HepG2 (cell line): ENCODE measurements around the gene PA2G4. TPM values are rescaled to one million over a fixed set of nuclear protein-coding genes. Genes with fewer than 3 reads are reported as not detected.

Source experiments
- ATF7-NPFF ChIP-seq: sonication (generic); formaldehyde crosslinking; IDR thresholded peaks from 2 replicates; pipeline ENCODE4 v1.8.1; 2023; ENCODE audit warnings: mild to moderate bottlenecking, low read depth, missing genetic modification reagents, moderate library complexity
- FOXA1 ChIP-seq, 2 experiments: fragments of 450-650 bp in 1 of 2; sonication (generic) in 1 of 2; formaldehyde crosslinking in 1 of 2; IDR thresholded peaks; 2 replicates each; pipeline versions ENCODE4 v1.4.0 to v1.6.1; 2016 to 2020; ENCODE audit warnings: missing genetic modification reagents in 1 of 2
- FOXK1 ChIP-seq: sonication (generic); formaldehyde crosslinking; IDR thresholded peaks from 2 replicates; pipeline ENCODE4 v1.4.0; 2020; ENCODE audit warnings: low read depth, missing genetic modification reagents, borderline replicate concordance
- FOXP1 ChIP-seq, 2 experiments: fragments of 450-650 bp in 1 of 2; IDR thresholded peaks; 2 replicates each; pipeline ENCODE4 v1.6.1; 2017 to 2018; ENCODE audit warnings: antibody characterized with exemption in 1 of 2
- GLI4 ChIP-seq: sonication (generic); formaldehyde crosslinking; IDR thresholded peaks from 2 replicates; pipeline ENCODE4 v1.5.1; 2020; ENCODE audit warnings: missing genetic modification reagents, mild to moderate bottlenecking, moderate library complexity, borderline replicate concordance
- HNF4G ChIP-seq, 2 experiments: sonication (generic) in 1 of 2; formaldehyde crosslinking in 1 of 2; IDR thresholded peaks; 2 replicates each; pipeline versions ENCODE4 v1.4.0 to v1.6.1; 2011 to 2020; ENCODE audit warnings: borderline replicate concordance in 2 of 2, low read depth in 2 of 2, mild to moderate bottlenecking in 2 of 2, low read length in 1 of 2, missing genetic modification reagents in 1 of 2, moderate library complexity in 1 of 2
- MAF1 ChIP-seq: sonication (generic); formaldehyde crosslinking; IDR thresholded peaks from 2 replicates; pipeline ENCODE4 v1.5.0; 2020; ENCODE audit warnings: missing genetic modification reagents, borderline replicate concordance
- MED13 ChIP-seq: sonication (generic); formaldehyde crosslinking; IDR thresholded peaks from 2 replicates; pipeline ENCODE4 v1.5.0; 2020; ENCODE audit warnings: missing genetic modification reagents
- NFKB2 ChIP-seq: sonication (generic); formaldehyde crosslinking; IDR thresholded peaks from 2 replicates; pipeline ENCODE4 v1.4.0; 2020; ENCODE audit warnings: missing genetic modification reagents, borderline replicate concordance
- RNF2 ChIP-seq: fragments of 450-650 bp; conservative IDR thresholded peaks from 2 replicates; pipeline ENCODE4 v1.6.1; 2016; ENCODE audit warnings: low read depth
- SSRP1 ChIP-seq: IDR thresholded peaks from 2 replicates; pipeline ENCODE4 v1.6.1; 2016; ENCODE audit warnings: control low read depth
- TEF ChIP-seq: sonication (generic); formaldehyde crosslinking; IDR thresholded peaks from 2 replicates; pipeline ENCODE4 v1.5.0; 2020; ENCODE audit warnings: missing genetic modification reagents
- ZBTB25 ChIP-seq: IDR thresholded peaks from 2 replicates; pipeline ENCODE4 v1.6.1; 2018; ENCODE audit warnings: missing genetic modification reagents
- ZNF12 ChIP-seq: sonication (generic); formaldehyde crosslinking; IDR thresholded peaks from 2 replicates; pipeline ENCODE4 v1.5.0; 2020; ENCODE audit warnings: missing genetic modification reagents
- ZNF296 ChIP-seq: sonication (generic); formaldehyde crosslinking; conservative IDR thresholded peaks from 2 replicates; pipeline ENCODE4 v1.5.0; 2020; ENCODE audit warnings: mild to moderate bottlenecking, missing genetic modification reagents
- ZNF335 ChIP-seq: sonication (generic); formaldehyde crosslinking; IDR thresholded peaks from 2 replicates; pipeline ENCODE4 v1.4.0; 2020; ENCODE audit warnings: missing genetic modification reagents
- ZNF367 ChIP-seq: sonication (generic); formaldehyde crosslinking; IDR thresholded peaks from 2 replicates; pipeline ENCODE4 v1.4.0; 2020; ENCODE audit warnings: missing genetic modification reagents, borderline replicate concordance
- ZNF850 ChIP-seq: sonication (generic); formaldehyde crosslinking; conservative IDR thresholded peaks from 2 replicates; pipeline ENCODE4 v1.9.0; 2021; ENCODE audit warnings: mild to moderate bottlenecking, missing genetic modification reagents
- ZSCAN29 ChIP-seq: sonication (generic); formaldehyde crosslinking; conservative IDR thresholded peaks from 2 replicates; pipeline ENCODE4 v1.4.0; 2020; ENCODE audit warnings: mild to moderate bottlenecking, missing genetic modification reagents
- polyA plus RNA-seq, 8 experiments: library from polyadenylated mRNA; depleted of rRNA in 3 of 8; stranded (reverse) in 7 of 8; unstranded in 1 of 8; fragments of >200 nt; fragmentation: Illumina TruSeq in 4 of 8; extraction: Trizol in 4 of 8; gene quantifications; 2 replicates each; pipeline versions ENCODE4 v1.2.1 to v1.2.3, GENCODE V29; 2011 to 2016; ENCODE audit warnings: low read depth in 4 of 8, missing spikeins in 1 of 8, mixed read lengths in 1 of 8; ENCODE audit not compliant: insufficient read depth in 1 of 8
- total RNA-seq, 5 experiments: library from RNA; depleted of rRNA; stranded (reverse); fragments of >200 nt; fragmentation: Illumina TruSeq; extraction: Trizol; gene quantifications; 2 replicates each; pipeline ENCODE4 v1.2.3, GENCODE V29; 2016; ENCODE audit warnings: low read depth in 1 of 5
- TF ChIP-seq, protein P1 (sequence below): sonication (generic); formaldehyde crosslinking; IDR thresholded peaks from 2 replicates; pipeline ENCODE4 v1.9.0; 2021; ENCODE audit warnings: missing genetic modification reagents, borderline replicate concordance
- TF ChIP-seq, protein P2 (sequence below): sonication (generic); formaldehyde crosslinking; IDR thresholded peaks from 2 replicates; pipeline ENCODE4 v1.5.0; 2020; ENCODE audit warnings: mild to moderate bottlenecking, missing genetic modification reagents

PA2G4 gene
- total and polyA plus RNA-seq, 2 of the 13 experiments (the other 11 are each of a cell fraction or from before 2014, with no cell fraction given): 147 to 240 TPM

DNA sequence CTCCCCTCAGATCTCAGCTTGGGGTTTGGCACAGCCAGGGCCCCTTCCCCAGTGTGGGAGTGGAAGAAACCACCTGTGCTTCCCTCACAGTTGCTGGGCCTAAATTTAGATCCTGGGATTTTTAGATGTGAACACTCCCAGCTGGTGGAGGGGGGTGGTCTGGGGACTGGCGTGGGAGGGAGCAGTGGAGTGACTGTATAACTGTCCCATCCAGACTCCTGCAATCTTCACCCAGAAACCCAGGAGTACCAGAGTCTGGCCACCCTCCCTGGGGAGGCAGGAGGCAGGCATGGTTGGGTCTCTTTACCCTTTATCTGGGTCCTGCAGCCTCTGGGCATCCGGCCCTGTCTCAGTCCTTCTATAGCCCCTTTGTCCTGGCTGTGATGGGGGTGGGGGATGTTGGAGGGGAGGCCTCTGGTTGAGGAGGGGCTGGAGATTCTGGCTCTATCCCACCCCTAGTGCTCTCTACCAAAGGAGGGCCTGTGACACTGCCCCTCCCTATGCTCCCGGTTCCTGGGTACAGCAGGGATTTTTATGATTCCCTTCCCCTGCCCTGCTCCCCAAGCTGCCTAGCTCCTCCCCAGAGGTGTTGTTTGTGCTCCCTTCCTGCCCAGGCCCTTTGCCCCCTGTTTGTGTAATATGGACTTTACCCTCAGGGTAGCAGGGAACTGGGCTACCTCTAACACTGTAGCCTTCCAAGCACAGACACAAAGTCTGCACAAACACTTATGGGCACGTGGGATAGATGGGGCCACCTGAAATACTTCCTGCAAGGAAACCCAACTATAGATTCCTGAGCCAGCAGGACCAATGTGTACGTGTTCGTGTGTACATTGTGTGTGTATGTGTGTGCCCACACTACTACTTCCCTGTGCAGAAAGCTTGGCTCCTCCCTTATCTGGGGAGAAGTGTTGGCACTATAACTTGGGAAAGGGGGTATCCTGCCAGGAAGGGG, 22.7 kb upstream of the PA2G4 start (continued):
- no peak for TF ChIP-seq ZNF296 (CRISPR knock-in tag)
- TF ChIP-seq FOXA1 (IDR thresholded peaks at IDR 0.05): no peak
- TF ChIP-seq FOXA1 (CRISPR knock-in tag; IDR thresholded peaks at IDR 0.05): no peak; the same call in 1 of the 2 replicates
- TF ChIP-seq RNF2: 0 out of 2 replicates have a peak, but pooled peaks have one; percentile 17
- no peak for TF ChIP-seq GLI4 (CRISPR knock-in tag)
- TF ChIP-seq FOXP1 (IDR thresholded peaks at IDR 0.05): peak; percentile 55; the same call in 1 of the 2 replicates
- peak; percentile 98 for TF ChIP-seq FOXP1 (CRISPR knock-in tag; IDR thresholded peaks at IDR 0.05)
- TF ChIP-seq, protein P1, sequence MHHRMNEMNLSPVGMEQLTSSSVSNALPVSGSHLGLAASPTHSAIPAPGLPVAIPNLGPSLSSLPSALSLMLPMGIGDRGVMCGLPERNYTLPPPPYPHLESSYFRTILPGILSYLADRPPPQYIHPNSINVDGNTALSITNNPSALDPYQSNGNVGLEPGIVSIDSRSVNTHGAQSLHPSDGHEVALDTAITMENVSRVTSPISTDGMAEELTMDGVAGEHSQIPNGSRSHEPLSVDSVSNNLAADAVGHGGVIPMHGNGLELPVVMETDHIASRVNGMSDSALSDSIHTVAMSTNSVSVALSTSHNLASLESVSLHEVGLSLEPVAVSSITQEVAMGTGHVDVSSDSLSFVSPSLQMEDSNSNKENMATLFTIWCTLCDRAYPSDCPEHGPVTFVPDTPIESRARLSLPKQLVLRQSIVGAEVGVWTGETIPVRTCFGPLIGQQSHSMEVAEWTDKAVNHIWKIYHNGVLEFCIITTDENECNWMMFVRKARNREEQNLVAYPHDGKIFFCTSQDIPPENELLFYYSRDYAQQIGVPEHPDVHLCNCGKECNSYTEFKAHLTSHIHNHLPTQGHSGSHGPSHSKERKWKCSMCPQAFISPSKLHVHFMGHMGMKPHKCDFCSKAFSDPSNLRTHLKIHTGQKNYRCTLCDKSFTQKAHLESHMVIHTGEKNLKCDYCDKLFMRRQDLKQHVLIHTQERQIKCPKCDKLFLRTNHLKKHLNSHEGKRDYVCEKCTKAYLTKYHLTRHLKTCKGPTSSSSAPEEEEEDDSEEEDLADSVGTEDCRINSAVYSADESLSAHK (CRISPR knock-in tag): no peak
- peak; percentile 88; the same call in 1 of the 2 replicates for TF ChIP-seq MED13
- TF ChIP-seq ZNF367 (CRISPR knock-in tag): no peak
- TF ChIP-seq SSRP1 (CRISPR knock-in tag): no peak; the same call in none of the 2 replicates
- peak; percentile 100 for TF ChIP-seq HNF4G (IDR thresholded peaks at IDR 0.05; ENCODE audit: borderline replicate concordance, low read depth, low read length)
- peak; percentile 100 for TF ChIP-seq HNF4G (CRISPR knock-in tag; IDR thresholded peaks at IDR 0.05; ENCODE audit: borderline replicate concordance, low read depth)
- peak; percentile 96 for TF ChIP-seq ZSCAN29 (CRISPR knock-in tag)
- TF ChIP-seq, protein P2, sequence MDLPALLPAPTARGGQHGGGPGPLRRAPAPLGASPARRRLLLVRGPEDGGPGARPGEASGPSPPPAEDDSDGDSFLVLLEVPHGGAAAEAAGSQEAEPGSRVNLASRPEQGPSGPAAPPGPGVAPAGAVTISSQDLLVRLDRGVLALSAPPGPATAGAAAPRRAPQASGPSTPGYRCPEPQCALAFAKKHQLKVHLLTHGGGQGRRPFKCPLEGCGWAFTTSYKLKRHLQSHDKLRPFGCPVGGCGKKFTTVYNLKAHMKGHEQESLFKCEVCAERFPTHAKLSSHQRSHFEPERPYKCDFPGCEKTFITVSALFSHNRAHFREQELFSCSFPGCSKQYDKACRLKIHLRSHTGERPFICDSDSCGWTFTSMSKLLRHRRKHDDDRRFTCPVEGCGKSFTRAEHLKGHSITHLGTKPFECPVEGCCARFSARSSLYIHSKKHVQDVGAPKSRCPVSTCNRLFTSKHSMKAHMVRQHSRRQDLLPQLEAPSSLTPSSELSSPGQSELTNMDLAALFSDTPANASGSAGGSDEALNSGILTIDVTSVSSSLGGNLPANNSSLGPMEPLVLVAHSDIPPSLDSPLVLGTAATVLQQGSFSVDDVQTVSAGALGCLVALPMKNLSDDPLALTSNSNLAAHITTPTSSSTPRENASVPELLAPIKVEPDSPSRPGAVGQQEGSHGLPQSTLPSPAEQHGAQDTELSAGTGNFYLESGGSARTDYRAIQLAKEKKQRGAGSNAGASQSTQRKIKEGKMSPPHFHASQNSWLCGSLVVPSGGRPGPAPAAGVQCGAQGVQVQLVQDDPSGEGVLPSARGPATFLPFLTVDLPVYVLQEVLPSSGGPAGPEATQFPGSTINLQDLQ (CRISPR knock-in tag): no peak; the same call in 1 of the 2 replicates
- peak; percentile 86; the same call in 1 of the 2 replicates for TF ChIP-seq TEF (CRISPR knock-in tag)
- no peak for TF ChIP-seq MAF1 (CRISPR knock-in tag)
- TF ChIP-seq ZNF12: peak; percentile 88
- no peak for TF ChIP-seq ZNF850 (CRISPR knock-in tag)
- TF ChIP-seq ZBTB25 (CRISPR knock-in tag): peak; percentile 86; the same call in 1 of the 2 replicates
- TF ChIP-seq ATF7-NPFF (CRISPR knock-in tag): peak; percentile 69
- TF ChIP-seq ZNF335 (CRISPR knock-in tag): peak; percentile 17; the same call in 1 of the 2 replicates
- no peak for TF ChIP-seq NFKB2
- peak; percentile 96 for TF ChIP-seq FOXK1 (CRISPR knock-in tag)
